Medulla oblongata (tissue), 1 donor: Measurements from ENCODE around the gene ULBP3.
"Not testable (repeated sequence)": the region's sequence is repeated elsewhere in the genome, so short reads cannot be mapped to it uniquely, and the experiment has no call there.

Experiments used
- DNase-seq: peaks from one replicate; pipeline ENCODE4 v3.0.0-alpha.2; 2015; ENCODE audit errors: extremely low spot score

Gene ULBP3

GRCh38 chr6:150076196-150076893 is 7.4 kb upstream of the ULBP3 start:
- no peak for DNase-seq

GRCh38 chr6:150075034-150075421 is 6.1 kb upstream of the ULBP3 start:
- DNase-seq = no peak

DNA sequence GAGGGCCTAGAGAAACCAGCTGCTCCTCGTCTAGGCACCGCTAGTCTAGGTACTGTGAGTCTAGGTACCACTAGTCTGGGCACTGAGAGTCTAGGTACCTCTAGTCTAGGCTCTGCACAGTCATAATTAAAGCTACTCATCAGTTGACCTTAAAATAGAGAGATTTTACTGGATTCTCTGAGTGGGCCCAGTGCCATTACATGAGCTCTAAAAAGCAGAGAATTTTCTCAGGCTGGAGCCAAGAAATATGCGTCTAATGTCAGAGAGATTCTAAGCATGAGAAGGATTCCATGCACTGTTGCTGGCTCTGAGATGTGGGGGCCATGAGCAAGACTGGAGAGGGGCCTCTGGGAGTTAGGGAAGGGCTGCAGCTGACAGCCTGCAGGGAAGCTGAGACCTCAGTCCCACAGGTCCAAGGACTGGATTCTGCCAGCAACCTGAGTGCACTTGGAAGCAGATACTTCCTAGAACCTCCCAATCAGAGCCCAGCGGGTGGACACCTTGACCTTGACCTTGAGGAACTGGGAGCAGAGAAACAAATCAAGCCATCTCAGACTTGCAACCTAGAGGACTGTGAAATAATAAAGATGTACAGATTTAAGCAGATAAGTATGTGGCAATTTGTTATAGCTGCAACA is 5.6 kb upstream of the ULBP3 start:
- not testable (repeated sequence) for DNase-seq

- no peak for DNase-seq
Measured at GRCh38 chr6:150072201-150072600, 3.3 kb upstream of the ULBP3 start.

GRCh38 chr6:150070236-150070818 is 1.4 kb upstream of the ULBP3 start:
- no peak for DNase-seq

DNA sequence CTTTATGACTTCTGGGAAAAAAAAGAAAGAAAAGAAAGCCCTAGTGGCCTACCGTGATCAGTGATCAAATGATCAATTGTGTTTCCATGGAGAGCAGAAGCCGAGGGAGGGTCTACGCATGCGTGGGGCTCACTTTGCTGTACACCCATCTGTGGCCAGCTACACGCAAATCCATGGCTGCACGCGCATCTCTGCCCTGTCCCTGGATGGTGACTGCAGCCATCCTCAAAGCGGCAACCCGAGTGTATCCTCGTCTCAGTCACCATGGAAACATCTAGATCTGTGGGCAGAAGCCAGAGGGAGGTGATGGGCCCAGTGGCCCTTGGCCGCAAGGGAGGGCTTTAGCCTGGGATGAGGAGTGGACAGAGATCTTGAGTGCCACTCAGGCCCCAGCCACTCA is 785 bp upstream of the ULBP3 start:
- DNase-seq = no peak

DNA sequence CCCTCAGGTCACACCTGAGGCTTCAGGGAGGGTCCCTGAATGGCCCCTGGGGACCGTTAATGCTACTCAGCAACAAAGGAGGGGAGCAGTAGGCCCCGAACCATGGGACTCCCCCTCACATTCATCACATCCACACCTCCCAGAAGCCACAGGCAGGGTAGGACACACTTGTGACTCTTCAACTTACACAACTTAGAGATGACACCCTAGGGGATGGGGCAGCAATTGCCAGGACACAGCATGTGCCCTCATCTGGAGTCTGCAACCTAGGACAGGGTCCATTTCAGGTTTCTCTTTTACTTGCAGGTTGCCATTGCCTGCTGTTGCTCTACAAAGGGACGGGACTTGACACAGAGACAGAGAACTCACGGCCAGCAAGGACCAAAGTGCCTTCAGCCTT is 770 bp downstream of the ULBP3 start:
- no peak for DNase-seq

- DNase-seq = no peak
Measured at GRCh38 chr6:150065083-150065482, 3.8 kb downstream of the ULBP3 start.

- no peak for DNase-seq
Measured at GRCh38 chr6:150063640-150064039, 5.3 kb downstream of the ULBP3 start.

GRCh38 chr6:150059973-150060372 is 8.9 kb downstream of the ULBP3 start:
- DNase-seq = not testable (repeated sequence)

DNA sequence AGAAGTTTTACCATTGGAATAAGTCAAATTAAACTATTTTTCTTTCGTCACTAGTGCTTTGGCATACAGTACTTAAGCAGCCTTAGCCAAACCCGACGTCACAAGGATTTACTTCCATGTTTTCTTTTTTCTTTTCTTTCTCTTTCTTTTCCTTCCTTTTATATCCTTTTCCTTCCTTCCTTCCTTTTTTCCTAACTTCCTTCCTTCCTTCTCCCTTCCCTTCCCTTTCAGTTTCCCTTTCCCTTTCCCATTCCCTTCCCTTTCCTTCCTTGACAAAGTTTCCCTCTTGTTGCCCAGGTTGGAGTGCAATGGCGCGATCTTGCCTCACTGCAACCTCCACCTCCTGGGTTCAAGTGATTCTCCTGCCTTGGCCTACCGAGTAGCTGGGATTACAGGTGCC is 9.9 kb downstream of the ULBP3 start:
- no peak for DNase-seq

GRCh38 chr6:150058231-150058792 is 10.6 kb downstream of the ULBP3 start:
- no peak for DNase-seq

GRCh38 chr6:150057501-150057951 is 11.4 kb downstream of the ULBP3 start:
- no peak for DNase-seq

DNA sequence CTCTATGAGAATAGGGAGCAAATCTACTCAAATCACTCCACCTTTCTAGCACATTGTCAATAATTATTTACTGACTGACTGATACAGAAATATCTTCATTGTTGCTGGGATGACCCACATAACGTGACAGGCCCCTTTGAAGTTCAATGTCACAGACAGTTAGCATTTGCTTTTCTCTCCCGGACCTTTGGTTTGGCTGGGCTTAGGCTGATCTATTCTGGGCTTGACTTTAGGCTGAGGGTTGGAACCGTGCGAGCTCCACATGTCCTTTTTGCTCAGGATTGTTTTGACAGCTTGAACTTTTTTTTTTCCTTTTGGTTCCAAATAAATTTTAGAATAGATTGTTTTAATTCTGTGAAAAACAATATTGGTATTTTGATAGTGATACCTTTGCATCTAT is 12.0 kb downstream of the ULBP3 start:
- no peak for DNase-seq

DNA sequence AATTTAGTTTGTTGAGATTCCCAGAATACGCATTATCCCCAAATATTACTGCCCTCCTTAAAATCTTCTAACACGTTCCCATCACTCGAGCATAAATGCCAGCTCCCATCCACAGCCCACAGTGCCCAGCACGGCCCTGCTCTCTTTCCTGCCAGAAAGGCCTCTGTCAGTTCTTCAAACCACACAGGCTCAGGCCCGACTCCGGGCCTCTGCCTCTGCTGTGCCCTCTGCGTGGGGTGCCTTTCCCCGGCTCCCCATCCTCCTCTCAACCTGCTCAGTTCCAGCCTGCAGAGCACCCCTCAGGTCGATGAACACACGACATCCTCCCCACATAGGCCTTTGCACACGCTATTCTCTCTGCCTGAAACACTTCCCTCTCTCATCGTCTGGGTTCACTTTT is 12.8 kb downstream of the ULBP3 start:
- DNase-seq = no peak

DNA sequence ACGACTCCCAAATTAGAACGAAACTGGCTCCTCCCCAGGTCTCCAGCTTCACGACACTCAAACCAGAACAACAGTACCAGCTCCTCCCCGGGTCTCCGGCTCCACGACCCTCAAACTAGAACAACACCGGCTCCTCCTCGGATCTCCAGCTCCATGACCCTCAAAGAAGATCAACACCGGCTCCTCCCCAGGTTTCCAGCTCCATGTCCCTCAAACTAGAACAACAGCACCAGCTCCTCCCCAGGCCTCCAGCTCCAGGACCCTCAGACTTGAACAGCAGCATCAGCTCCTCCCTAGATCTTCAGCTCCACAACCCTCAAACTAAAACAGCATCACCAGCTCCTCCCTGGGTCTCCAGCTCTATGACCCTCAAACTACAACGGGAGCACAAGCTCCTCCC is 13.8 kb downstream of the ULBP3 start:
- DNase-seq = no peak

GRCh38 chr6:150053450-150053849 is 15.5 kb downstream of the ULBP3 start:
- DNase-seq = no peak

- DNase-seq = no peak
Measured at GRCh38 chr6:150050846-150051245, 18.1 kb downstream of the ULBP3 start.

GRCh38 chr6:150048099-150048498 is 20.8 kb downstream of the ULBP3 start:
- DNase-seq = no peak

DNA sequence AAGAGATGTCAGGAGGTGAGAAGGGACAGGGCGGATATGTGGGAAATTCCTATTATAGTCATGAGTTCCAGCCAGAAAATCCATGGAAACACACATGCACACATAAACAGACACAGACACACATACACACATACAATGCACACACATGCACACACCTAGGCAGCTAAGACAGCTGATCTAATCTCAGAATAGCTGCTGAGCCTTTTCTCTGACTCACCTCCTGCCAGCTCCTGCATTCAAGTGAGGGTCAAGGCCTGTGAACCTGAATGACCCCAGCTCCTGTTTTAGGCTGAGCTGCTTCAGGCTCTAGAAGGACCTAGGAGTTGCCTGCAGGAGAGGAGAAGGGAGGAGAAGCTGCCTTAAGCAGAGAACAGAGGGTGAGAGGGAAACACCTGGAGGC is 22.0 kb downstream of the ULBP3 start:
- DNase-seq = no peak

DNA sequence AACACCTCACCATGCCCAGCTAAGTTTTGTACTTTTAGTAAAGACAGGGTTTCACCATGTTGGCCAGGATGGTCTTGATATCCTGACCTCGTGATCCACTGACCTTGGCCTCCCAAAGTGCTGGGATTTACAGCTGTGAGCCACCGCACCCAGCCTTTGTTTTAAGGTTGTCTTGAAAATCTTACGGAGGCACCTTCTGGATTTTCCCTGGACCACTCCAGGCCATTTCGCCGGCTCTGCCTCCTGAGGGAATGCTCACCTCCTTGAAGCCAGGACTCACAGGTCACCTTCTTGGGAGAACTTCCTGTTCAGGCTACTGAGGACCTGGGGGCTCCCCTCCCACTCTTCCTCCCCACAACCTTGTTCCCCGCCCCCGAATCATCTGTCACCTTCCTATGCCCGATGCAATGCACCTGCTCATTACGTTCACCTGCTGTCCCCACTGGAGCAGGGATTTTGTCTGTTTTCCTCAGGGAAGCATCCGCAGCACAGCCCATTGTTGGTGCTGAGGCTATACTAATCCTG is 24.2 kb downstream of the ULBP3 start:
- DNase-seq = no peak

DNA sequence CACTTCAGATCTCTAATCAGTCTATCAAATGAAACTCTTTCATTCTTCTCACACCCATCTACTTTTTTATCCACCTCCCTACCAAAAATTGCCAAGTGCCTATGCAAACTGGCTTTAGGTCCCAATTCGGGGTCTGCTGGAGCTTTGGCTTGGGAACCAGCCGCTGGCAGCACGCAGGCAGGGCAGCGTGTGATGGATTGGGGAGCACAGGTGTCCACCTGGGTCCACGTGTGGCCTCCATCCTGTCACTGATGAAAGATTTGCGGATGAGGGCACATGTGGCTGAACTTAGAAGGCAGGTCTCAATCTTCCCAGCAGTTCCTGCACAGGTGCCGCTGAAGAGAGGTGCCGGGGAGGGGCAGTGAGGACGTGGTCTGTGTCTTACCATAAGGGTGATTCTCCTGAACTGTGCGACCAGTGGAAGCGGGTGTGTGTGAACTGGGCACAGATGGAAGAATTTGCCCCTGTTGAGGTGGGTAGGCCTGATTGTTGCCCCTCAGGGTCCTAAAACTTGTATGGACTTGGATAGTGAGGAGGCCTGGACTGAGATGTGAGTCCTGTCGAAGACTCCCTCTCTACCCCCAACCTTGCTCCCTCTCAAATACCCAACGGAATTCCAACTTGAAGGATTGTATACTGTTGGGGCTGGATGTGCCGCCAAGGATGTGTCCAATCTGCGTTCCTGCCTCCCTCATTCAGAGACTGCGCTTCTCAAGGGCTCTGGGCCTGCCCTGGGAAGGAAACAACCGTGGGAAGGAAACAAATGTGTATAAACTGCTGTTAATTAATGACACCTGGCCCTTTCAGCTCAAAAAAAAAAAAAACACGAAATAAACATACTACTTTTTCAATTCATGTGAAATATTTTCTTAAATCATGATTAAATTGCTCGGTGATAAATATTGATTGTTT is 25.2 kb downstream of the ULBP3 start:
- DNase-seq = no peak
